MM.1S (cell line): Measurements from ENCODE around the gene KCNMA1.

Experiments used
- EZH2 ChIP-seq: fragments of 300-600 bp; sonication (generic); optimal IDR thresholded peaks from 2 replicates; pipeline ENCODE3; 2017; ENCODE audit warnings: low read depth, mild to moderate bottlenecking, antibody characterized with exemption, low read length, mixed read lengths
- EZH2phosphoT487 ChIP-seq: fragments of 300-600 bp; sonication (generic); IDR thresholded peaks from 2 replicates; pipeline ENCODE4 v1.6.1; 2018; ENCODE audit warnings: antibody characterized with exemption, low read length
- TF ChIP-seq, protein P1 (sequence below): fragments of 300-600 bp; sonication (generic); IDR thresholded peaks from 2 replicates; pipeline ENCODE4 v1.5.1; 2016; ENCODE audit warnings: antibody characterized with exemption, low read length, mixed read lengths

DNA sequence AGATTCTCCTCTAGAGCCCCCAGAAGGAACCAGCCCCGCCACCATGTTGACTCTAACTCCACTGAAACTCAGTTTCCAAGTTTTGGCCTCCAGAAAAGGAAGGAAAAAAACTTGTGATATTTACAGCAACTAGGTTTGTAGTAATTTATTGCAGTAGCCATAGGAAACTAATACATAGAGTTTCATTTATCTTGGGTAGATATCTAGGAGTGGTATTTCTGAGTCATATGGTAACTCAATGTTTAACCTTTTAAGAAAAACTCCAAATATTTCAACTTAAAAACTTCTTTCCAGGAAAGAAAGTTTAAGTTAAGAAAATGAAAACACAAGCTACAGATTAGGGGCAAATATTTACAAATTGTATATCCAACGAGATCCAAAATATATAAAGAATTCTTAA, 576.7 kb downstream of the KCNMA1 start:
- TF ChIP-seq, protein P1, sequence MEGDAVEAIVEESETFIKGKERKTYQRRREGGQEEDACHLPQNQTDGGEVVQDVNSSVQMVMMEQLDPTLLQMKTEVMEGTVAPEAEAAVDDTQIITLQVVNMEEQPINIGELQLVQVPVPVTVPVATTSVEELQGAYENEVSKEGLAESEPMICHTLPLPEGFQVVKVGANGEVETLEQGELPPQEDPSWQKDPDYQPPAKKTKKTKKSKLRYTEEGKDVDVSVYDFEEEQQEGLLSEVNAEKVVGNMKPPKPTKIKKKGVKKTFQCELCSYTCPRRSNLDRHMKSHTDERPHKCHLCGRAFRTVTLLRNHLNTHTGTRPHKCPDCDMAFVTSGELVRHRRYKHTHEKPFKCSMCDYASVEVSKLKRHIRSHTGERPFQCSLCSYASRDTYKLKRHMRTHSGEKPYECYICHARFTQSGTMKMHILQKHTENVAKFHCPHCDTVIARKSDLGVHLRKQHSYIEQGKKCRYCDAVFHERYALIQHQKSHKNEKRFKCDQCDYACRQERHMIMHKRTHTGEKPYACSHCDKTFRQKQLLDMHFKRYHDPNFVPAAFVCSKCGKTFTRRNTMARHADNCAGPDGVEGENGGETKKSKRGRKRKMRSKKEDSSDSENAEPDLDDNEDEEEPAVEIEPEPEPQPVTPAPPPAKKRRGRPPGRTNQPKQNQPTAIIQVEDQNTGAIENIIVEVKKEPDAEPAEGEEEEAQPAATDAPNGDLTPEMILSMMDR, result no peak
- TF ChIP-seq EZH2 (no peak), EZH2phosphoT487 (no peak)
